Activated CD8-positive, alpha-beta memory T cell treated with anti-CD3 and anti-CD28 coated beads for 1 hour (primary cell): ENCODE measurements around the gene UBR7.
"Not testable (repeated sequence)": the region's sequence is repeated elsewhere in the genome, so short reads cannot be mapped to it uniquely, and the experiment has no call there.

Experiments
- DNase-seq, 2 donors: peaks; one replicate each; pipeline ENCODE4 v3.0.0-alpha.2; 2020; ENCODE audit warnings: low read depth in 1 of 2; ENCODE audit errors: extremely low read depth in 1 of 2

UBR7 gene

GRCh38 chr14:93186956-93187355 lies 20.1 kb upstream of the UBR7 start:
- no peak for DNase-seq

GRCh38 chr14:93195316-93195999 lies 11.6 kb upstream of the UBR7 start:
- no peak for DNase-seq

GRCh38 chr14:93199031-93199430 lies 8.0 kb upstream of the UBR7 start:
- DNase-seq = no peak

GRCh38 chr14:93200553-93200952 lies 6.5 kb upstream of the UBR7 start:
- no peak for DNase-seq

- DNase-seq = no peak
Measured at GRCh38 chr14:93201155-93201704, 5.8 kb upstream of the UBR7 start.

GRCh38 chr14:93207468-93208308 lies 632 bp downstream of the UBR7 start:
- no peak for DNase-seq

GRCh38 chr14:93212432-93212831 lies 5.4 kb downstream of the UBR7 start:
- DNase-seq = no peak

- DNase-seq = no peak
Measured at GRCh38 chr14:93214598-93214997, 7.5 kb downstream of the UBR7 start.

GRCh38 chr14:93219103-93219726 lies 12.2 kb downstream of the UBR7 start:
- peak in 1 of 2 donors; percentile 10 for DNase-seq

- no peak for DNase-seq
Measured at GRCh38 chr14:93220509-93220908, 13.5 kb downstream of the UBR7 start.

- no peak for DNase-seq
Measured at GRCh38 chr14:93223565-93223964, 16.5 kb downstream of the UBR7 start.

- no peak for DNase-seq
Measured at GRCh38 chr14:93228550-93228949, 21.5 kb downstream of the UBR7 start.

- no peak for DNase-seq
Measured at GRCh38 chr14:93230539-93230938, 23.5 kb downstream of the UBR7 start.

- no peak for DNase-seq
Measured at GRCh38 chr14:93231129-93231979, 24.3 kb downstream of the UBR7 start.

- DNase-seq = no peak
Measured at GRCh38 chr14:93232159-93232558, 25.1 kb downstream of the UBR7 start.

- not testable (repeated sequence) for DNase-seq
Measured at GRCh38 chr14:93233078-93233477, 26.0 kb downstream of the UBR7 start.

GRCh38 chr14:93234798-93235197 lies 27.7 kb downstream of the UBR7 start:
- DNase-seq = no peak

GRCh38 chr14:93239869-93240677 lies 33.0 kb downstream of the UBR7 start:
- no peak for DNase-seq

- no peak for DNase-seq
Measured at GRCh38 chr14:93240678-93241000, 33.6 kb downstream of the UBR7 start.
